Astrocyte (in vitro differentiated cells and primary cell): Measurements from ENCODE around the gene SLC22A6.

Source experiments
- CTCF ChIP-seq: IDR thresholded peaks from 2 replicates; pipeline ENCODE4 v1.5.1; 2011; ENCODE audit warnings: low read depth, mild to moderate bottlenecking, inconsistent platforms, low read length, moderate library complexity; ENCODE audit not compliant: insufficient read depth
- EZH2 ChIP-seq: IDR thresholded peaks from 2 replicates; pipeline ENCODE4 v1.6.1; 2012; ENCODE audit warnings: mild to moderate bottlenecking, low read length, inconsistent platforms; ENCODE audit not compliant: insufficient read depth

GRCh38 chr11:62961017-62961570, 23.7 kb downstream of the SLC22A6 start:
- TF ChIP-seq CTCF = no peak
- no peak for TF ChIP-seq EZH2
